Activated T-cell treated with anti-CD3 and anti-CD28 coated beads for 1 hour (primary cell): ENCODE data around the gene EFCAB14.
"Not testable (repeated sequence)": the region's sequence is repeated elsewhere in the genome, so short reads cannot be mapped to it uniquely, and the experiment has no call there.

Experiments used
- DNase-seq: peaks from one replicate; pipeline ENCODE4 v3.0.0-alpha.2; 2020; ENCODE audit warnings: low read depth

Gene EFCAB14, protein sequence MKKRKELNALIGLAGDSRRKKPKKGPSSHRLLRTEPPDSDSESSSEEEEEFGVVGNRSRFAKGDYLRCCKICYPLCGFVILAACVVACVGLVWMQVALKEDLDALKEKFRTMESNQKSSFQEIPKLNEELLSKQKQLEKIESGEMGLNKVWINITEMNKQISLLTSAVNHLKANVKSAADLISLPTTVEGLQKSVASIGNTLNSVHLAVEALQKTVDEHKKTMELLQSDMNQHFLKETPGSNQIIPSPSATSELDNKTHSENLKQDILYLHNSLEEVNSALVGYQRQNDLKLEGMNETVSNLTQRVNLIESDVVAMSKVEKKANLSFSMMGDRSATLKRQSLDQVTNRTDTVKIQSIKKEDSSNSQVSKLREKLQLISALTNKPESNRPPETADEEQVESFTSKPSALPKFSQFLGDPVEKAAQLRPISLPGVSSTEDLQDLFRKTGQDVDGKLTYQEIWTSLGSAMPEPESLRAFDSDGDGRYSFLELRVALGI

GRCh38 chr1:46718727-46719622, at the start of gene EFCAB14:
Gene EFCAB14 (minus strand): TSS chr1:46719114. CDS start chr1:46718087, 1,027 bp downstream.
- DNase-seq = peak; percentile 99

- DNase-seq = no peak
These were observed 49.5 kb upstream of the EFCAB14 start for GRCh38 chr1:46768445-46768844.

DNA sequence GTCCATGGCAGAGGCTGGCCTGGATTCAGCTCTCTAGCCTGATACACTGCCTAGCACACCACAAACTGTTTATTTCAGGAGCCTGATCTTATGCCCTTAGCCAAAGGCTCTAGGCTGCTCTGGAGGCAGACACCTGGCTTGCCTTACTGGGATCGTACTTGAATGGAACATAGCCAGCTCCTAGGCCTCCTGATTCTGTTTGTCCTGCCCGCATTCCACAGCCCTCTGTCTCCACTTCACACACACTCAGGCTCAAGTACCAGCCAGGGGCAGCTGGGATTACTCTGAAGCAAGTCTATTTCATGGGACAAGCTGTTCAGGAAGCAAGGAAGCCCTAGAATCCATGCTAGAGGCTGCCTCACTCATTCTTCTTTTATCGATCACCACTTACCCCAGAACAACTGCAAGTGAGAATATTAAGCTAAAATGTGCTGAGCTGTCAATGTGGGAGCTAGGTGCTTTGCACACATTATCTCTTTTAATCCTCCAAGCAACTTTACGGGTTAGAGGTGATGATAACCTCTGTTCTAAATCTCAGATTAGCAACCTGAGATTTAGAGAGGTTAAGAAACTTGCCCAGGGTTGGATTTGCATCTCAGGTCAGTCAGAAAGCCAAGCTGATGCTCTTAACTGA, 48.9 kb upstream of the EFCAB14 start:
- DNase-seq = no peak

- no peak for DNase-seq
These were observed 45.5 kb upstream of the EFCAB14 start for GRCh38 chr1:46764402-46764801.

- DNase-seq = no peak
These were observed 42.8 kb upstream of the EFCAB14 start for GRCh38 chr1:46761740-46762139.

DNA sequence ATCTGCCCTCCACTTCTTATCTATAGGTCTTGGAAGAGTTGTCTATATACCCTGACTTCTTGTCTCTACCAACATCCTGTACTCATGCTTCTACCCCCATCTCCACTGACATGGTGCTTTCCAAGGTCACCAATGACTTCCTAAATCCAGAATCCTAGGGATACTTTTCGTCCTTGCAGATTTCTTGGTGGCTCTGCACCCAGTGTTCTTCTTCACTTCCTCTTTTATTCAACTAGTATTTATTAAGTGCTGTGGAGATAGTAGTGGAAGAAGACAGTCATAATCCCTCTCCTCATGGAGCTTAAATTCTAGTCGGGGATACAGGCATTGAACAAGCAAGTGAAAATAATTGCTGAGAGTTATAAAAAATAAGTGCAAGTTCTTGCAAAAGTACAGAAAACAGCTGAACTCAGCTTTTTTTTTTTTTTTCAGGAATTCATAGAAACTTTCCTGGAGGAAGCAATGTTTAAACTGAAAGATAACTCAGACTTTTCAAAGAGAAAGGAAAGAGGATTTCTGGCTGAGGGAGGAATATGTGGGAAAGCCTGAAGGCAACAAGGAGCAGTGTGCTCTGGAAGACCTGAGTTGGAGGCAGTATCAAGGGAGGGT, 41.7 kb upstream of the EFCAB14 start:
- DNase-seq = no peak

DNA sequence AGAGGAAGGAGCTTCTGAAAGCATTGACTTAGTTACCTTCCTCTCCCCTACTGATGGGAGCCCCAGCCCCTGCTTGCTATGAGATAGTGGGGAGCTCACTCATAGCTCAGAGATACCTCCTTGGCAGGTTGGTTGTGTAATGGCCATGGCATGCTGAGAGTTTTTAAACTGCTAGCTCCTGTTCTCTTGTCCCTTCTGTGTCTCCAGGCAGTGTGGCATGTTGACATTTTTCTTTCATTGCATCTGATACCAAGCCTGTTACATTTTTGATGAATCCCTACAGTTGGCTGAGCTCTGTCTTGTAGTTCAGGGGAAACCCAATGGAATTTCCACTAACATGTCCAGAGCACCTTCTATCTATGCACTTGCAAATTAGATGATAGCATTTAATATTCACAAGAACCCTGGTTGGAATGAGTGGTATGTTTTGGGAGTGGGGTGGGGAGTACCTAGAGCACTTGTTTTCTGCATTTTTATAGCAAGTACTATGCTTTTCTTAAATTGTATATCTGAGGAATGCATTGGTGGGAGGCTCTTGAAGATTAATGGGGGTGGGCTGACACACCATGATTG, 39.1 kb upstream of the EFCAB14 start:
- no peak for DNase-seq

GRCh38 chr1:46757247-46757955, 38.5 kb upstream of the EFCAB14 start:
- DNase-seq = no peak

GRCh38 chr1:46755121-46755520, 36.2 kb upstream of the EFCAB14 start:
- no peak for DNase-seq

DNA sequence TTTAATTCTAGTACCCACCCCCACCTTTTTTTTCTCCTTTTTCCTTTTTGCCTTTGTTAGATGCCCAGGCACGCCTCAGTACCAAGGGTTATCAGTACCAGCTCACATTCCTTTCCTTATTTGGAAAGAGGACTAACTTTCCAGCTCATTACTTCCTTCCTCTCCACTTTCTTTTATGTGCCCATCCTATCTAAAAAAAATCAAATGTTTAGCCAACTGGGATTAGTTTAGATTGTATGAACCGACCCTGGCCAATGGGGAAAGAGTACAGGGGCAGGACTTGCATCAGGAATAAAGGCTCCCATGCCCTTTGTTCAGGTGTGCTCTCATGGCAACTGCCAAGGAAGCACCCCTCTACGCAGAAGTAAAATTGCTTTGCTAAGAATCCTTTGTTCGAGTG, 35.8 kb upstream of the EFCAB14 start:
- DNase-seq = not testable (repeated sequence)

DNA sequence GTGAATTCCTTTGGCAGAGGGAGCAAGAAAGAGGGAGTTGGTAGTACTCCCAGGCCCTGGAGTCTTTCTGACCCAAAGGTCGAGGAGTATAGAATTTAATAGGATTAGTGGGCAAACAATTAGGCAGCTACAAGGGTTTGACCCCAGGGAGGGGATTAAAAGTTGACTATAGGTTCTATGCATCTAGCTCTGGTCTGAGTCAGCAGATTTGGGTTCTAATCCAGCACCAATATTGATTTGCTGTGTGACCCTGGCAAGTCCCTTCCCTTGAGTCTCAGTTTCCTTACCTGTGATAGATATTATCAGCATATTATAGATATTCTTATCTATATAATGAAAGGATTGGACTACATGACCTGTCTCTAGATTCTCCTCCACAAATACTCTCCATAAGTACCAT, 35.1 kb upstream of the EFCAB14 start:
- no peak for DNase-seq

DNA sequence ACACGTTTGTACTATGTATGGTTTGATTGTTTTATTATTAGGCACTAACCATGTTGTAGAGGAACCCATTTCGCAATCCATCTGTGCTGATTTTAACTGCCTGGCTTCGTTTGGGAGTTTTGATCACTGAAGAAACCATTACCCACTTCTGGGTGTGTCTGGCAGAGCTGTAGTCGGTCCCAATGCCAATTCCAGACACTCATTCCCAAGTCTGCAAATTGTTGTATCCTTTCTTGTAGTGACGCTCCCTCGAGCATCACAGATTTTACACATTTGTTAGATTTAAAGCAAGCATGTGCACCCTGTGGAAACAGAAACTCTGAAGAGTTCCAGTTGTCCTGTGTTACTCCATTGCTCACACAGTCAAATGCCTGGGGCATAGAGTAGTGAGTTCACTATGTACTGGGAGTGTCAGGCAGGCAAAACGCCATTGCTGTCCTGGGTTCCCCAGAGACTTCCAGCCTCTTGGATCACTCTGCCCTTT, 31.0 kb upstream of the EFCAB14 start:
- DNase-seq = no peak

DNA sequence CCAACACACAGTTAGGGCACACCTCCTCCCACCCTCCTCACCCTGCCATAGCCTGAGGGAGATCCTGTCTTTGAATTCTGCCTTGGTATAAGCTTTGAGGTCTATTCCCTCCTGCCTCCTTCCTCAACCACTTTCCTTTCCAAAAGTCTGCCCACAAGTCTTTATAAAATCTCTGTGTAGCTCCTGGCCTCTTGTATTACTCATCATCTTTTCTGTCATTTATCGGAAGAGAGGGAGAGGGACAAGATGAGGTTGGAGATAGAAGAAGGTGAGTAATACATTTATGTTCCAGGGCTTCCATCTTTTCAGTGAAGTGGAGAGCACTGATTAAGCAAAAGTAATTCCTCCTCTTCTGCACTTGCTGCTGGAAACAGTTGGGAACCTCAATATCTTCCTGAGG, 30.5 kb upstream of the EFCAB14 start:
- no peak for DNase-seq

GRCh38 chr1:46747683-46748288, 28.9 kb upstream of the EFCAB14 start:
- DNase-seq = no peak

- DNase-seq = no peak
These were observed 23.2 kb upstream of the EFCAB14 start for GRCh38 chr1:46742069-46742468.

GRCh38 chr1:46735708-46736324, 16.9 kb upstream of the EFCAB14 start:
- no peak for DNase-seq

DNA sequence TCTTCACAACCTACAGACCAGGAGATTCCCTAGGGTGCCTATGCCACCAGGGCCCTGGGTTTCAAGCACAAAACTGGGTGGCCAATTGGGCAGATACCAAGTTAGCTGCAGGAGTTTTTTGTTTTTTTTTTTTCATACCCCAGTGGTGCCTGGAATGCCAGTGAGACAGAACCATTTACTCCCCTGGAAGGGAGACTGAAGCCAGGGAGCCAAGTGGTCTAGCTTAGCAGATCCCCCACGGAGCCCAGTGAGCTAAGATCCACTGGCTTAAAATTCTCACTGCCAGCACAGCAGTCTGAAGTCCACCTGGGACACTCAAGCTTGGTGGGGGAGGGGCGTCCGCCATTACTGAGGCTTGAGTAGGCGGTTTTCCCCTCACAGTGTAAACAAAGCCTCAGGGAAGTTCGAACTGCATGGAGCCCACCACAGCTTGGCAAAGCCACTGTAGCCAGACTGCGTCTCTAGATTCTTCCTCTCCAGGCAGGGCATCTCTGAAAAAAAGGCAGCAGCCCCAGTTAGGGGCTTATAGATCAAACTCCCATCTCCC, 9.5 kb upstream of the EFCAB14 start:
- DNase-seq = not testable (repeated sequence)

GRCh38 chr1:46725736-46726108, 6.8 kb upstream of the EFCAB14 start:
- no peak for DNase-seq

DNA sequence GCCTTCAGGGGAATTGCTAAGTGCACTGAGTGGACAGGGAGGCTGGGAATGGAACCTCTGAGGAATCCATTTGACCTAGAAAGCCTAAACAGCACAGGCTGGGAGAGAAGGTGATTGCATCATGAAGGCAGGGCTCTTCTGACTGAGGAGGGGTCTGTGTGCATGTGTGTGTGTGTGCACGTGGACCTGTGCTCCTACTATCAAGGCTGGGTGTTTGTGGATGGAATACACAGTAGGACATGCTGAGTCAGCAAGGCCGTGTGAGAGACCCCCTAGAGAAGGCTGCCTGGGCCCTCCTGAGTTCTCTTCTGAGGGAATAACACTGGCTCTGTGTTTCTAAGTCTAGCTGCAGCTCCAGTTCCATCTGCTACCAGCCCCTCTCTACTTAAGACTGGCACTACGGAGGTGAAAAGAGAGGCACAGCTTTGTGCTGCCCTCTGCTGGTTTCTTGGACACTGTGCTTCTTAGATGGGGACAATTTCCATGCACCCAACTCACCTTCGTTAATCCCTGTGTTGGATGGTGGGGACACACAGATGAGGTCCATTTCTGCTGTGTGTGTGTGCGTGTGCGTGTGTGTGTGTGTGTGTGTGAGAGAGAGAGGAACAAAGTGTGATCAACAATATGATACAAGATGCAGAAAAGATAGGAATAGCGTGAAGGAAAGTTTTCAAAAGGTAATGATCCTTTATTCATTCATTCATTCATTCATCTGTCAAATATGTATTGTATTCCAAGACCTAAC, 6.2 kb upstream of the EFCAB14 start:
- DNase-seq = peak; percentile 55
